GM19043 (cell line): ENCODE measurements around the gene ICOSLG.
"Not testable (repeated sequence)": the region's sequence is repeated elsewhere in the genome, so short reads cannot be mapped to it uniquely, and the experiment has no call there.

Experiments used
- ATAC-seq: cut with Tn5 transposase; IDR thresholded peaks from one replicate; pipeline ENCODE4 v1.9.1; 2021; ENCODE audit warnings: low read depth; ENCODE audit not compliant: unreplicated experiment

The ICOSLG gene, protein sequence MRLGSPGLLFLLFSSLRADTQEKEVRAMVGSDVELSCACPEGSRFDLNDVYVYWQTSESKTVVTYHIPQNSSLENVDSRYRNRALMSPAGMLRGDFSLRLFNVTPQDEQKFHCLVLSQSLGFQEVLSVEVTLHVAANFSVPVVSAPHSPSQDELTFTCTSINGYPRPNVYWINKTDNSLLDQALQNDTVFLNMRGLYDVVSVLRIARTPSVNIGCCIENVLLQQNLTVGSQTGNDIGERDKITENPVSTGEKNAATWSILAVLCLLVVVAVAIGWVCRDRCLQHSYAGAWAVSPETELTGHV

DNA sequence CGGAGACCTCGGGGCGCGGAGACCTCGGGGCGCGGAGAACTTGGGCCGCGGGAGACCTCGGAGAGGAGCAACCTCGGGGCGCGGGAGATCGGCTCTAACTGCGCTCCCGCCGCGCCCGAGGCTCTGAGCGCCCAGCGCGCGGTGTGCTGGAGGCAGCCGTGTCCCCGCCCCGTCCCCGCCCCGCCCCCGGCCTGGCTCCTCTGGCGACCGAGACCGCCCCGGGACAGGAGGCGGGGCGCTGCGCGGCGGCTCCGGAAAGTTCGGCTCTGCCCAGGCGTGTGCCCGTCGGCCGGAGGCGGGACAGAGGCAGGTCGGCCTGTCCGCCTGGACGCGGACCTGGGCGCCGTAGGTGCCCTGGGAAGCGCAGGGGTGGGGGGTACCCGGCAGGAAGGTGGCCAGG lies at the start of gene ICOSLG:
Gene ICOSLG, minus strand, starts transcription at position 102 of the 400 bp plus-strand sequence. CDS start 126 bp downstream, outside the sequence.
- not testable (repeated sequence) for ATAC-seq

DNA sequence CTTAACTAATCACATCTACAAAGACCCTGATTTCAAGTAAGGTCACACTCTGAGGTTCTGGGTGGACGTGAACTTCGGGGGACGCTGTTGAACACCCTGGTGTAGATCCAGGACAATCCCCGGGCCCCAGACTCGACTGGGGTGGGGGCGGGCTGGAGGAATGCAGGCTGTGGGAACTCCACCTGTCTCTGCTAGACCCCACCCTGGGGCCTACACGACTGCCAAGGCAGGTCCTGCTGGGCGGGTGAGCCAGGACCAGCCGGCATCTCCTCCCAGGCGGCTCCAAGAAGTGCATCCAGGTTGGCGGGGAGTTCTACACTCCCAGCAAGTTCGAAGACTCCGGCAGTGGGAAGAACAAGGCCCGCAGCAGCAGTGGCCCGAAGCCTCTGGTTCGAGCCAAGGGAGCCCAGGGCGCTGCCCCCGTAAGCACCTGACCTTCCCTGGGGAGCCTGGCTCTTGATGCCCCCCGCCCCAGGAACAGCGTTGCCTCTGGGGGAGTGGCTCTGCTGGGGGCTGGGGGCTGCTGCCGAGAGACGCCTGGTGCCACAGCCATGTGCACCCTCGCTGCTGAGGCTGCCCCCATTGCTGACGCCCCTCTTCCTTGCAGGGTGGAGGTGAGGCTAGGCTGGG lies 48.8 kb upstream of the ICOSLG start:
- ATAC-seq: no peak

DNA sequence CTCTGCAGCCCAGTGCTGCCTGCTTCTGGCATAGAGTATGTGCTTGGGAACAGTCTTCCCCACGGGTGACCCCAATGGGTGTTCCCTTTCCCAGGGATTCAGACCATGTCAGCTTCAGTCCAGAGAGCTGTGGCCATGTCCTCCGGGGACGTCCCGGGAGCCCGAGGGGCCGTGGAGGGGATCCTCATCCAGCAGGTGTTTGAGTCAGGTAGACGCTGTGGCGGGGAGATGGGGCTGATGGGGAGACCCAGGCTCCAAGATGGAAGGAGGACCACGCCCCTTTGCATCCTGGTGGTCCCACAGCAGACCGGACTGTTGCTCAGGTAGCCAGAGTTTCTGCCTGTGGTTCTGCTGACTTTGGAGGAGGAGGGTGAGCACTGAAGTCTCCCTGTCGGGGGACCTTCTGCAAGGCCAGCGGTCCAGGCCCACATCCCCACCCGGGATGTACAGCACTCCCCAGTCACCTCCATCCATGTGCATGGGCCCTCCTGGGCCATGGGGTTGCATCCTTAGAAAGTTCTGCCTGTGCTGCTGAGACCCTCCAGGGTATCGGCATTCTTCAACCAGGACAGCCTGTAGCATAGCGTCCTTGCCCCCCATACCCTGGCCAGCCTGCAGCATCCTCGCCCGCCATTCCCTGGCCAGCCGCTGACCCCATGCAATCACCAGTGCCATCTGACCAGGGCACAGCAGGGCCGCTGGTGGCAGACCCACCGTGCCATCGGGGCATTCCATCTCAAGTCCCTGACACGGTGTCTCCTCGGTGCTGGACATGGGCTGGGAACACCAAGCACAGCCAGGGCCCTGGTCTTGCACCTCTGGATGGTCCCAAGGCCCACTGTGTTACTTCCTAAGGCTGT lies 47.7 kb upstream of the ICOSLG start:
- ATAC-seq: no peak

DNA sequence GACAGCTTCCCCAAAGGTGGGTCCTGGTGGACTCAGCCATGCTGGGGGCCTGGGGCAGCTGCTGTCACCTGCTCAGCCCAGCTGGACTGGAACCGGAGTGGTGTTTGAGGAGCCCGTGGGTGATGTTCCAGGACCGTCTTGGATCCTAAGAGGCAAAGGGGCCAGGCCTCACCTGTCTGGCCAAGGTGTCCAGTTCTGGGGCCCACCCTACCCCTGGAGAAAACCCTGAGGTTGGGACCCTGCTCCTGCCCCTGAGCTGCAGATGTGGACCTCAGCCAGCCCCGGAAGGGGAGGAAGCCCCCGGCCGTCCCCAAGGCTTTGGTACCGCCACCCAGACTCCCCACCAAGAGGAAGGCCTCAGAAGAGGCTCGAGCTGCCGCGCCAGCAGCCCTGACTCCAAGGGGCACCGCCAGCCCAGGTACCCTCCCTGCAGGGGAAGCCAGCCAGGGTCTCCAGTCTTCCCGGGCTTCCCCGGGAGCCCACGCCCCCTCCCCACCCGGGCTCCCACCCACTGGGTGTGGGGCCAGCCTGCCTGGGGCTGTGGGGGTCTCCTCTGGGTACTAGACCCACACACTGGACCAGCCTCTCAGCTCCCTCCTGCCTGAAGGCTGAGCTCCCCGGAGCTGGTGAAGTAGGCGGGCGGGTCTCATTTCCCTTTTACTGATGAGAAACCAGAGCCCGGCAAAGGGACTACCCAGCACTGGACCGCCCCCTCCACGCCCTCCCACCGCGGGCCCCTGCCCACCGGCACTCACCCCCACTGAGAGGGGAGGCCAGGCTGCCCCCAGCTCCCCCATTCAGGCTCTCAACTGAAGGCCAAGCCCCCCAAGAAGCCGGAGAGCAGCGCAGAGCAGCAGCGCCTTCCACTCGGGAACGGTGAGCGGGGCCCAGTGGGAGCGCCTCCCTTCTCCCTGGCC lies 46.2 kb upstream of the ICOSLG start:
- no peak for ATAC-seq

DNA sequence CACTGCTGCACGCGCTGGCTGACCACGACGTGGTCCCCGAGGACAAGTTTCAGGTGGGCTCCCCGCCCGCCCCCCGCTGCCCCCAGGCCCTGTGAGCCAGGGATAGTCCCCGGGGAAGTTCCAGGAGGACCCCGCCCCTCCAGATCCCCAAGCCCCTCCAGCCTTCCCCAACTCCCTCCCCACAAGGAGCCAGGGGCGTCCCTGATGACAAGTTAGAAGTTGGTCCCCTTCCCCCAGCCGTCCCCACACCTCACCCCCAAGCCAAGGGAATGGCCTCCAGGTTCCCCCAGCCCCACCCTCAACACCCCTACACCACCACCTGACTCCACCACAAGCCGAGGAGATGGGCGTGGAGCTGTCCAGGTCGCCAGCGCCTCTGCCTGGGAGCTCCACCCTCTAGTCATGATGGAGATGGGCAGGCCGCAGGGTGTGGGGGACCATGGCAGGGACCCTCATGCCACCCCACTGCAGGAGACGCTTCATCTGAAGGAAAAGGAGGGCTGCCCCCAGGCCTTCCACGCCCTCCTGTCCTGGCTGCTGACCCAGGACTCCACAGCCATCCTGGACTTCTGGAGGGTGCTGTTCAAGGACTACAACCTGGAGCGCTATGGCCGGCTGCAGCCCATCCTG lies 45.5 kb upstream of the ICOSLG start:
- no peak for ATAC-seq

DNA sequence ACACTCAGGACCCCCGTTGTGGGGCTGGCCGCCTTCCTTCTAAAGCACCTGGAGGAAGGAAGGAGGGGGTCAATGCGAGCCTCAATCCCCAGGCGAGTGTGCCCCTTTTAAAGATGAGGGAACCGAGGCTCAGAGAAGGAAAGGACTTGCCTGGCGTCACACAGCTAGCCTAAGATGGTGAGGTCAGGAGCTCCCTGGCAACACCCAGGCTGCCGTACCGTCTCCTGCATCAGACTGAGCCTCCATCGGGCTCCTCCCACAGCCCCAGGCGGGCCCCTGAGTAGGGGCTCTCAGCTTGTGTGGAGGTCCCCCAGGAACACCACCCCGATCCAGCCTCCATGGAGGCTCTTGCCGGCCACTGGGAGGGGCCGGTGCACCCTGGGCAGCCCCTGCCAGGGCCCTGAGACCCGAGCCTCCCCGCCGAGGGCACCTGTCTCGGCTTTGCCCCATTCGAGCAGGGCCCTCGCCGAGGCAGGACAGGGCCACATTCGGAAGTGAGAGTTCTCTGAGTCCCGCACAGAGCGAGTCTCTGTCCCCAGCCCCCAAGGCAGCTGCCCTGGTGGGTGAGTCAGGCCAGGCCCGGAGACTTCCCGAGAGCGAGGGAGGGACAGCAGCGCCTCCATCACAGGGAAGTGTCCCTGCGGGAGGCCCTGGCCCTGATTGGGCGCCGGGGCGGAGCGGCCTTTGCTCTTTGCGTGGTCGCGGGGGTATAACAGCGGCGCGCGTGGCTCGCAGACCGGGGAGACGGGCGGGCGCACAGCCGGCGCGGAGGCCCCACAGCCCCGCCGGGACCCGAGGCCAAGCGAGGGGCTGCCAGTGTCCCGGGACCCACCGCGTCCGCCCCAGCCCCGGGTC lies 44.6 kb upstream of the ICOSLG start, which contains the start of gene AIRE:
Gene AIRE, plus strand, starts transcription at position 739 of the 855 bp plus-strand sequence. CDS start 131 bp downstream, outside the sequence.
- ATAC-seq: no peak

DNA sequence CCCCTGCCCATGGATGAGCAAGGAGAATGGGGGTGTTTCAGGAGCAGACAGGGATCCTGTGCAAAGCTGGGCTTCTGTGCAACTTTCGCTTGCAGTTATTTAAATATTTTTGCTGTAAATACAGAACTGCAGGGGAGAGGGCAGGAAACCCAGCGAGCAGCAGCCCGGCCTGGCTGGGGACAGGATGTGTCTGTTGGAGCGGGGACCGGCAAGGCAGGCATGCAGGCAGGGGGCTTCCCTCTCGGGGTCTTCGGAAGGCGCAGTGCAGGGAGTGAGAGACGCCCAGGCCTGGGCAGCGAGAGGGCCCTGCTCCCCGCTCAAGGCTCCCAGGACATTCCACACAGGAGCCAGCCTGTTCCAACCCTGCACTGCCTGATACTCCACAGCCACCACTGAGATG lies 43.2 kb upstream of the ICOSLG start:
- ATAC-seq: no peak

DNA sequence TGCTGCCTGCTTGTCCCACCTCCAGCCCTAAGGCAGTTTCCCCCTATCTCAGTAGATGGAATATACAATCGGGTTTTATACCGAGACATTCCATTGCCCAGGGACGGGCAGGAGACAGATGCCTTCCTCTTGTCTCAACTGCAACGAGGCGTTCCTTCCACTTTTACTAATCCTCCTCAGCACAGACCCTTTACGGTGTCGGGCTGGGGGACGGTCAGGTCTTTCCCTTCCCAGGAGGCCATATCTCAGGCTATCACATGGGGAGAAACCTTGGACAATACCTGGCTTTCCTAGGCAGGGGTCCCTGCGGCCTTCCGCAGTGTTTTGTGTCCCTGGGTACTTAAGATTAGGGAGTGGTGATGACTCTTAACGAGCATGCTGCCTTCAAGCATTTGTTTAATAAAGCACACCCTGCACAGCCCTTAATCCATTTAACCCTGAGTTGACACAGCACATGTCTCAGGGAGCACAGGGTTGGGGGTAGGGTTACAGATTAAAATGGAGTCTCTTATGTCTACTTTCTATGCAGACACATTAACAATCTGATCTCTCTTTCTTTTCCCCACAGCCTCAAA lies 42.6 kb upstream of the ICOSLG start:
- not testable (repeated sequence) for ATAC-seq

DNA sequence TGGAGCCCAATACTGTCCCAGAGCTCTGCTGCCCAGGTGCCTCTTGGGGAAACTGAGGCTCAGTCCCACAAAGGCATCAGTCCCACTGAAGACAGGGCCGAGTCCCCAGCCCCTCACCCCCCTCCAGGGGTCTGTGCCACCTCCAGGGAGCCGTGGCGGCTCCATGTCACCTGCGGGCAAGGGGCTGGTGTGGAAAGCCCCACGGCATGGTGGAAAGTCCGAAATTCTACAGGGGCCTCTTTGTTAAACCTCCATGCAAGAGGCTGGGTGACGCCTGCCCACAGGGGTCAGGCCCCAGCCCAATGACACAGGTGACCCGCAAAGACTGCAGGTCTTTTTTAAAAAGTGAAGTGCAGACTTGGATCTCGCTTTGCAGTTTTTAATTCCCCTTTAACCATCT lies 41.6 kb upstream of the ICOSLG start:
- ATAC-seq: no peak

DNA sequence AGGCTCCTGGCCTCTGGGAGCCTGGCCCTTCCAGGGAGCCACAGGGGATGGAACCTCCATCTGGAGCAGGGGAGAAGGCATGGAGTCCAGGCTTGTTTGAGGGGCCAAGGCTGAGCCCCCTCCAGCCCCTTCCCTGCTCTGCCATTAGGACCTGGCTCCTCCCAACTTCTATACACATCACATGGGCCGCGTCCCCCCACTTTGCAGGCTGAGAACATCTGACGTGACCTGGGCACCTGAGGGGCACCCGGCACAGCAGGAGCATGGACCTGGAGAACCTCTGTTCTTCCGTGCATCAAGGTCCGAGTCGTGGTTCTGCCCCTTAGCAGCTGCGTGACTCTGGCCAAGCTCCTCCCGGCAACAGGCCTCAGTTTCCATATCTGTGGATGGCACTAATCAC lies 41.1 kb upstream of the ICOSLG start:
- ATAC-seq: no peak

DNA sequence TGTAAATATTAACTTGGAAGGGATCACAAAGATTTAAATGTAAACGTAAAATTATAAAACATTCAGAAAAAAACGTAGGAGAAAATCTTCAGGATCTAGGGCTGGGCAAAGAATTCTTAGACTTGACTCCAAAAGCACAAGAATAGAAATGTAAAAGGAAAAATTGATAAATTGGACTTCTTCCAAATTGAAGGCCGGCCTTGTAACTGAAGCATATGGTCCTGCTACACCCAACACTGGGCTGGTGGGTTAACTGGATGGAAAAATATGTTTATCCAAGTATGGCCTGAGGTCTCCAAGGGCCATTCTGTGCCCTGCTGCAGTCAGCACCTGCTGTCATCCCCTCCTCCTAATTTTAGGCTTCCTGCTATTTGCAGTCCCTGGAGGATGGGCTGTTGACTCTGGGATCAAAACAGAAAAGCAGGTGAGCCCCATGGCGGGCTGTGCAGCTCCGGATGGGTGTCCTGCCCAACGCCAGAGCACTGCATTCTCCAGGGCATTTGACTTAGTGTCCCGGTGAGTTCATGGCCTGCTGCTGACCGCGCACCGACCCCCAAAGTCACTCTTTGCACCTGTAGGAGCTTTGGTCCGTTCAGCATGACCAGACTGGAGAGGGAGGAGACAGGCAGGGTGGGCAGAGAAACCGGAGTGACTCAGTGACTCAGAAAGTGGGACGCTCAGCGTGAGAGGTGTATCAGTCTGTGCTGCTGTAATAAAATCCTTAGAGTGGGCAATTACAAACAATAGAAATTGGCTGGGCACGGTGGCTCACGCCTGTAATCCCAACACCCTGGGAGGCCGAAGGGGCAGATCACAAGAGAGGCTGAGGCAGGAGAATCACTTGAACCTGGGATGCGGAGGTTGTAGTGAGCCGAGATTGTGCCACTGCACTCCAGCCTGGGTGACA lies 38.9 kb upstream of the ICOSLG start:
- ATAC-seq: no peak

DNA sequence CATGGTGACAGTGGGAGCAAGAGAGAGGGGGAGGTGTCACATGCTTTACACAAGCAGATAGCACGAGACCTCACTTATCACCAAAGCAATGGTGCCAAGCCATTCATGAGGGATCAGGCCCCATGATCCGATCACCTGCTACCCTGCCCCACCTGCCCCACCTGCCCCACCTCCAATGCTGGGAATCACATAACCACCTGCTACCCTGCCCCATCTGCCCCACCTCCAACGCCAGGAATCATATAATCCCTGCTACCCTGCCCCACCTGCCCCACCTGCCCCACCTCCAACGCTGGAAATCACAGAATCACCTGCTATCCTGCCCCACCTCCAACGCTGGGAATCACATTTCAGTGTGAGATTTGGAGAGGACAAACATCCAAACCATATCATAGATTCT lies 34.3 kb upstream of the ICOSLG start:
- no peak for ATAC-seq

DNA sequence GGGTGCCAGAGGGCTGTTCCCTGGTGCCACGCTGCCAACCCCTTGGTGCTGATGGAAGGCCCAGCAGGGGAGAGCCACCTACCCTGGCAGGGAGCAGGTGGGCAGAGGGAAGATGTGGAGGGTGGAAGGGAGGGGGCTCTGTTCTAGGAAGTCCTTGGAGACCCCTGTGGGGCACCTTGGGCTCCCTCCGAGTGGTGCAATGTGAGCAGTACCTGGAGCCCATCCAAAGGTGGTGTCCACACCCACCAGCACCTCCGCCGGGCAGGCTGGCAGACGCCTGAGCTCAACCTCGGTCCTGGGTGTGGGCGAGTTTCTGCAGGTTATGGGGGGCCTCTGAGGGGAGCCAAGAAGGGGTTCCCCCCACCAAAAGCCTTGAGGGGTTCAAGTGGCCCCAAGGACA lies 32.3 kb upstream of the ICOSLG start:
- ATAC-seq: no peak

DNA sequence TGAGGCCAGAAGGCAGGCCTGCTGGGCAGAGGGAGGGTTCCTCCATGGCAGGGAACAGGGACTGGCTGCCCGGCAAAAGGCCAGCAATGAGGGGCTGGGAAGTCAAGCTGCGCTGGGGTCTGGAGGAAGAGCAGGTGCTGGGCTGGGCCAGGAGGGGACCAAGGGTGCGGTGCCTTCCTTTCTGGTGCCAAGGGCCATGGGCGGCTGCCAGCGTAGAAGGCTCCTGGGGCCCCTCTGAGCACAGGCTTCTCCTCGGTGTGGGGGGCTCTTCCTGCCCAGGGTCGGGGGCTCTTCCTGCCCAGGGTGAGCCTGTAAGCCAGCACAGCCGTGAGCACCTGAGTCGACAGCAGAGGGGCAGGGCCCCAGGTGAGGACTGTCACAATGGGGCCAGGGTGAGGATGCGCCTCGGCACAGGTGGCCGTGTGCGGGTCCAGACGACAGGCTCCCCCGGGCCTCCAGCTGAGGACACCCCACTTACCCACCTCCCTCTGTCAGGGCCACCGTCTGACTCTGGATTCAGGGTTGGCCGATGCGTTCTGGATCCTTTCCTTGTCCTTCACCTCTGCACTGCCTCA lies 31.6 kb upstream of the ICOSLG start:
- no peak for ATAC-seq

DNA sequence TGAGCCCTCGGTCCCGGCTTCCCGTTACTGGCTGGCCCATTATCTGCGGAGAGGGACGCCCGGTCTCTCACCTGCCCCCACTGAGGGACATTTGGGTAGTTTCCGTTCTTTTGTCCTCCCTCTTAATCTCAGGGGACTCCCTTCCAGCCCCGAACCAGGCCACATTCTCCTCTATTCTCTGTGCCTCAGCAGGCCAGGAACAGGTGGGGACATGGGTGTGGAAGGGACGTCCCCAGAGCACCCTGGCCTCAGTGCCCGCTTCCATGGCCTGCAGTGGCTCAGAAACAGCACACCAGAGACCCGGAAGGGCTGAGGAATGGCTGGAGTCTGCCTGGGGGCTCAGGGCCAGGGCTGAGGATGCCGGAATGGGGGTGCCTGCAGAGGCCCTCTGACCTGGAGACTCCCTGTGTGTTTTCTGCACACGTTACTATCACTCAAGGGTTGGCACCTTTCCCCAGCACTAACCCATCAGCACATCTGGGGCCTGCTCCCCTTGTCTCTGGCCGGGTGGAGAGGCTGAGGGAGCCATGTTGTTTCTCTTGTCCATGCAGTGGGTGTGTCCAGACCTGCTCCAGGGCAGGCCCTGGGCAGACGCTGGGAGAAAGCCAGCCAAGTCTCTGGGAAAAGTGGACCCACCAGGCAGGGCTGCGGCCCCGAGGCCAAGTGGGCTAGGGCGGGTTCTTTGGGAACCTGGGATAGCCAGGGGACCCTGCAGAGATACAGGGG lies 31.0 kb upstream of the ICOSLG start:
- no peak for ATAC-seq

DNA sequence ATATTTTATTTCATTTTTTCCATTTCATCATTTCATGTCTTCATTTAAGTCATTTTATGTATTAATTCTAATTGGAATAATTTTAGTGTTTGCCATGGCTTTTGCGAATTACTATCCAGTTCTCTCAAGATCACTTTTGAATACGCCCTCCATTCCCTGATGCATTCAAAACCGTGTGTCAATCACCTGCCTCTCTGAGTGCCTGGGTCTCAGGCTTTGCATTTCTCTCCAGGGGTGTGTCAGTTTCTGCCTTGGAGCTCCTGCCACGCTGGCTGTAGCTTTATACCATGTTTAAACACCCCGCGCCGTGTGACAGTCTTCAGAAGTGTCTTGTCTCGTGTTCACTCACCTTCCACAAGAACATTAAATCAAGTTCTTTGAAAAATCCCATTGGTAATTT lies 28.3 kb upstream of the ICOSLG start:
- no peak for ATAC-seq
